Non-pigmented ciliary epithelial cell (primary cell): ENCODE results near the gene TMEM51.
"Not testable (repeated sequence)": the region's sequence is repeated elsewhere in the genome, so short reads cannot be mapped to it uniquely, and the experiment has no call there.

Experiments
- DNase-seq: peaks from one replicate; pipeline ENCODE4 v3.0.0-alpha.2; 2010; ENCODE audit warnings: low read depth

The TMEM51 gene

GRCh38 chr1:15154480-15155036 is 1.0 kb downstream of the TMEM51 start:
- no peak for DNase-seq

- DNase-seq, result no peak
Measured at GRCh38 chr1:15155191-15155590, 1.6 kb downstream of the TMEM51 start.

DNA sequence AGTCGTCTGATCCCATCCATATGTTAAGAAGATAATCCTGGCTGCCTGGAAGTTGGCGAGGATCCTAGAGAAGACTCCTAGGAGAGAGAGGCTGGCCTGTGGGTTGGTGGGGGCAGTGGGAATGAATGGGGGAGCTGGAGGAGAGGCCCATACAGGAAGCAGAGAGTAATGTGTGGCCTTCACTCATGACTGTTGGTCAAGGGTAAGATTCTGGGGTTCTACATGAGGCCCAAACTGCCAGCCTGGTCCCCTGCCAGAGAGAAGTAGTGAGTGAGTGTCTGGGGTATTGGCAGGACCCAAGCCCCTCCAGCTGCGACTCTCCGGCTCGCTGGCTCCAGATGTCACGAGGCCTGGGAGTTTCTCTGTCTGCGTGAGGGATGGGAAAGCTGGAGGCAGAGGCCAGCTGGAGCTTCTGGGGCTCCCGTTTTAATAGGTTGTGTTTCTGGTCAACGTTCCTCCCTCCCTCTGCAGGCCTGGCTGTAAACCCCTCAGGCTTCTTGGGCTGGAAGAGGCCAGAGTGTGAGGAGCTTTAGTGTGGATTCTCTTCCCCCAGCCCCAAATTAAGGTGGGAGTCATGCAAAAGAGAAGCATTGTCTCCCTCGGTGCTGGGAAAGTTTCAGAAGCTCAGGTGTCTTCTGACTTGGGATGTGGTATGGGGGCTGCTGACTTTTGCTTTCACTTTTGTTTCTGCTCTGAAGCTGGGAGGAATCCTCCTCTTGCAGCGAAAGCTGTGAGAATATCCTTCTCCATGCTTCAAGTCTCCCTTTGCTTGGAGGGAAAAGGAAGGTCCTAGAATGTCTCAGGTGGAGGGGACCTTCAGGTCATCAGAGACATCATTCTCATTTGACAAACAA is 2.6 kb downstream of the TMEM51 start:
- DNase-seq, result no peak

DNA sequence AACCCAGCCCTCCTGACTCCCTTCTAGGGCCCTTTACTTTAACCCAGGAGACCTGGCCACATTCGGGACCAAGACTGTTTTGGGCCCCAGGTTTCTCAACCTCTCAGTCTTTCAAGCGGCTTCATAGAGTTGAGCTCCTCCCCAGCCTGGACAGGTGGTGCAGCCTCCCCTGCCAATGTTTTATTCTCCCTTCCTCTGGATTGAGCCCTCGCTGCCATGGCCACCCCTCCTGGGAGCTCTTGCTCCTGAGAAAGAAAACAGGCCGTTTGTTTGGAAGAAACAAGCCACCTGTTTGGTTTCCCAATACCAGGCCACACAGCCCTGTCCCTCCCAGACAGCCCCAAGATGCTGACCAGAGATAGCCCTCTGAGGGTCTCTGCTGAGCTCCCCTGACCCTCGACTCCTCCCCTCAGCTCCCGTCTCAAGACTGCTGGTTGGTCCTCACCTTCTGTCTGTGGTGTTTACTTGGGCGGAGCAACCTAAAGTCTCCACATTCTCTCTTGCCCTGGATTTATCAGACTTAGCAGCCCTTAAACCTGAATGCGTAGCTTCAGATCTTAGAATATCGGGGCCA is 3.3 kb downstream of the TMEM51 start:
- no peak for DNase-seq

GRCh38 chr1:15157524-15158399 is 4.2 kb downstream of the TMEM51 start:
- DNase-seq, result no peak

DNA sequence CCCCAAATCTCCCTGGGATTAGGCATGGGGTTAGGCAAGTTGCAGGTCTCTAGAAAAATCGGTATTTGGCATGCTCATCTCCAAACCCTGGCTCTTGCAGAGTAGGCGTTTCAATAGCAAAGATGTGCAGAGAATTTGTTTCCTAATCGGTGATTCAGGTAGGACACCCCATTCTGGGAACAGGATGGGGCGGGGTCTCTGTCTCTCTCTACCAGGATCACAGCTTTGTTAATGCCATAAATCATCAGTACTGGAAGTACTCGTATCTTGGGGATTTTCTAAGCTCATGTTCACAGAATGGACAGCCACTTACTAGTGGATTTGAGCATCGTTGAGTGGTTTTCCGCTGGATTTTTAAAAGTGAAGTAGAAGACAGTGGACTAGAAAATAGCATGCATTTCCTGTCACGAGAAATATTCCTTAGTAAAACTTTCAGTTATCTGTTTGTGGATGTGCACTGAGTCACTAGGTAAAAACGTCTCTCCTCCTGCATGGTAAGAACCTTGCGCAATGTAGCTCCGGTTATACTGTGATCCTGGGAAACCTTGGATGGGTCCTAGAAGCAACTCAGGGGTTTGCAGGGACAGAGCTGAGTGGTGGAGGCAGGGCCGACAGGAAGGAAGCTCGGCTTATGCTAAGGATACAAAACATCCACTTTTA is 5.1 kb downstream of the TMEM51 start:
- DNase-seq, result peak; percentile 63

GRCh38 chr1:15159166-15159555 is 5.6 kb downstream of the TMEM51 start:
- no peak for DNase-seq

- no peak for DNase-seq
Measured at GRCh38 chr1:15160626-15161025, 7.1 kb downstream of the TMEM51 start.

DNA sequence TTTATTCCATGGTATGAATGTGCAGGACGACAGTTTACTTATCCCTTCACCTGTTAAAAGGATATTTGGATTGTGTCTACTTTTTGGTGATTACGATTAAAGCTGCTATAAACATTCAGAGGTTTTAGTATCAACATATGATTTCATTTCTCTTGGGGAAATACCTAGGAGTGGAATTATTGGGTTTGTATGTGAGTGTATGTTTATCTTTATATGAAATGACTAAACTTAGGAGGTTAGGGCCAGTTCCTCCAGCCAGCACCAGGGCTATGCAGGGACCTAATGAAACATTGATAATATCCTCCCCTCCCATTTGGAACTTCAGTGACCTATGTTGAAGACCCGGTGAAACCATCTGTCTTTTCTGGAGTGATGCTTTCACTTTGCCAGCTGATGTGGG is 13.8 kb downstream of the TMEM51 start:
- DNase-seq, result no peak

GRCh38 chr1:15168479-15168878 is 14.9 kb downstream of the TMEM51 start:
- DNase-seq, result peak; percentile 92

GRCh38 chr1:15170071-15170470 is 16.5 kb downstream of the TMEM51 start:
- no peak for DNase-seq

DNA sequence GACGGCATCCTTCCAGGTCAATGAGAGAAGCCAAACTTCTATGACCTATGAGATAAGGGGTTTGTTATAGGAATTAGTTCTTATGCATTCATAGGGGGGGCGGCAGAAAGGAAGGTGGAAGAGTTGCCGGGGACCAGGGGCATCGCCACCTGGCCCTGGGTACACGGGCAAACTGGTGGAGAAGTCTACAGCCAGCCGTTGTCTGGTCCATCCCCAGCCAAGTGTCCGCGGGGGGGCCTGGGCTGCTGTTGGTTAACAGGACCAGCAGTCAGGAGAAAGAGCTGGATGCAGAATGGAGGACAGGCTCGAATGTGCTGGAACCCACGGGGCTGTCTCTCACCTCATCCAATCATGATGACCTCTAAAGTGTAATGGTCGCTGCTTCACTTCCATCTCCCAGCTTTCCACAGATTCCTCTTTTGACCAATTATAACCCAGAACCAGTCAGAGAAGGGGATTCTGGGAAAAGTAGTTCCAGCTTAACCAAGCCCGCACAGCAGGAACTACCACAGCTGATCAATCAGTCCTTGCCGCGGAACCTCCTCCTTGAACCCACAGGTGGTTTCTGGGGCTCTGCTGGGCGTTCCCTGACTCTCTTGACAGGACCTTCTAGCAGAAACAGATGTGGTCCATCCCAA is 17.8 kb downstream of the TMEM51 start:
- no peak for DNase-seq

DNA sequence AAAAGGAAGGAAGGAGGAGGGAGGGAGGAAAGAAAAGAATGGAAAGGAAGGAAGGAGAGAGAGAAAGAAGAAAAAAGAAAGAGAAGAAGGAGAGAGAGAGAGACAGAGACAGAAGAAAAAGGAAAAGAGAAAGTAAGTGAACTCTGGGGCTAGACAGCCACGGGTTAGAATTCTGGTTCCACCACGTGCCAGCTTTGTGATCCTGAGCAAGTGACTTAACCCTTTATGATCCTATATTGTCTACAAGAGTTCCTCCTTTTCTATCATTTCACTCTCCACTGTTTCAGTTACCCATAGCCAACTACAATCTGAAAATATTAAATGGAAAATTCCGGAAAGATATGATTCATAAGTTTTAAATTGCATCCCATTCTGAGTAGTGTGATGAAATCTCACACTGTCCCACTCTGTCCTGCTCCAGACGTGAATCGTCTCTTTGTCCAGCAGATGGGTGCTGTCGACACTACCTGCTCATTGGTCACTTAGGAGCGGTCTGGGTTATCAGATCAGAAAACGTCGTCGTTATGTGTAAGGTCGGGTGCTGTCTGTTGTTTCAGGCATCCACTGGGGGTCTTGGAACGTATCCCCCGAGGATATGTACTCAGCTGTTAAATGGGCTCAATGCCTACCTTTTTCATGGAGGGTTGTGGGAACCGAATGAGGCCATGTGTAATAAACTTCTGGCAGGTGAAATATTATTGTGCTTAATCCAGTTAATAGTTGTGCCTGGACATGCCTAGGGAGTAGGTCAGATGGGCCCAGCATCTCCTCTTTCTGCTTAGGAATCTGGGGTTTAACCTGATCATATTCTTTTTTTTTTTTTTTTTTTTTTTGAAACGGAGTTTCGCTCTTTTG is 19.1 kb downstream of the TMEM51 start:
- no peak for DNase-seq

- DNase-seq, result no peak
Measured at GRCh38 chr1:15173863-15174614, 20.5 kb downstream of the TMEM51 start.

DNA sequence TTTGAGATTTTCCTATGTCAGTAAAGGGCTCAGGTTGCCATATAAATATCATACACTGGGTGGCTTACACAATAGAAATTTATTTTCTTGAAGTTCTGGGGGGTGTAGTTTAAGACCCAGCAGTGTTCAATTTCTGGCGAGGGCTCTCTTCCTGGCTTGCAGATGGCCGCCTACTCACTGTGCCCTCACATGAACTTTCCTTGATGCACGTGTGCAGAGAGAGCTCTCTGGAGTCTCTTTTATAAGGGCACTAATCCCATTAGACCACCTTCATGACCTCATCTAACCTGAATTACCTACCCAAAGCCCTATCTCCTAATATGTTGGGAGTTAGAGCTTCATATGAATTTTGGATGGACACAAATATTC is 21.1 kb downstream of the TMEM51 start:
- no peak for DNase-seq

GRCh38 chr1:15175324-15176094 is 22.0 kb downstream of the TMEM51 start:
- DNase-seq, result not testable (repeated sequence)

DNA sequence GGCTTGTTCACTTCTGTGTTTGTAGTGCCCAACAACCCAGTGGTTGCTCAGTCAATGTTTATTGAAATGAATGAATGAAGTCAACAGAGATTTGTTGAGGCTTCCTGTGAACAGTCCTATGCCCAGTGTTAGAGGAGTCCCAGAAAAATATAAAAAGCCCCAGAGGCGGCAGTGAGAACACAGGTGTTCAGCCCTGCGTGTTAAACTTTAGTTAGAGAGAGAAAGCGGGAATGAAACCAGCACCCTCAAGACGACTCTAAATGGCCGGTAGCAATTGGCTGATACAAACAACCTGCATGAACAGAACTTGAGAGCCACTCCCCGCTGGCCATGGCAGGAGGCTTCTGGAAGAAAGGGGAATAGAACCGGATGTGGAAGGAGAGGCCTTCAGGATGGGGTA is 22.6 kb downstream of the TMEM51 start:
- no peak for DNase-seq

- no peak for DNase-seq
Measured at GRCh38 chr1:15176898-15177665, 23.5 kb downstream of the TMEM51 start.
